GM04504 (cell line): ENCODE data around the gene DNAAF2.
"Not testable (repeated sequence)": the region's sequence is repeated elsewhere in the genome, so short reads cannot be mapped to it uniquely, and the experiment has no call there.

ENCODE experiments used
- DNase-seq: peaks from one replicate; pipeline ENCODE4 v3.0.0-alpha.2; 2012; ENCODE audit warnings: low read depth

The DNAAF2 gene

GRCh38 chr14:49621114-49621881, 13.7 kb downstream of the DNAAF2 start:
- DNase-seq: no peak

- peak; percentile 98 for DNase-seq
Observed at GRCh38 chr14:49620182-49621113, 14.6 kb downstream of the DNAAF2 start, which contains the start of the genes MGAT2 and RPL36AL. Gene MGAT2, plus strand, starts transcription at chr14:49620799. Its CDS starts 470 bp downstream, at chr14:49621269. Gene RPL36AL, minus strand, starts transcription at chr14:49620626. Its CDS starts 1,522 bp downstream, at chr14:49619104.

- DNase-seq: no peak
Observed at GRCh38 chr14:49619730-49620129, 15.3 kb downstream of the DNAAF2 start.

- DNase-seq: not testable (repeated sequence)
Observed at GRCh38 chr14:49619273-49619672, 15.8 kb downstream of the DNAAF2 start.

- DNase-seq: no peak
Observed at GRCh38 chr14:49617852-49618519, 17.1 kb downstream of the DNAAF2 start.

GRCh38 chr14:49615776-49616175, 19.3 kb downstream of the DNAAF2 start:
- no peak for DNase-seq

- DNase-seq: no peak
Observed at GRCh38 chr14:49614196-49614595, 20.8 kb downstream of the DNAAF2 start.

GRCh38 chr14:49612671-49613070, 22.4 kb downstream of the DNAAF2 start:
- no peak for DNase-seq

GRCh38 chr14:49612251-49612650, 22.8 kb downstream of the DNAAF2 start:
- no peak for DNase-seq

- DNase-seq: no peak
Observed at GRCh38 chr14:49607583-49607982, 27.5 kb downstream of the DNAAF2 start.

- peak; percentile 66 for DNase-seq
Observed at GRCh38 chr14:49598485-49599300, 36.4 kb downstream of the DNAAF2 start, which contains the start of gene LRR1. Gene LRR1, plus strand, starts transcription at chr14:49598940. Its CDS starts 81 bp downstream, at chr14:49599021.

GRCh38 chr14:49598189-49598484, 36.9 kb downstream of the DNAAF2 start:
- DNase-seq: no peak

GRCh38 chr14:49594347-49595091, 40.5 kb downstream of the DNAAF2 start:
- DNase-seq: no peak

GRCh38 chr14:49593016-49593415, 42.0 kb downstream of the DNAAF2 start:
- no peak for DNase-seq

- DNase-seq: no peak
Observed at GRCh38 chr14:49589387-49589786, 45.7 kb downstream of the DNAAF2 start.

- peak; percentile 57 for DNase-seq
Observed at GRCh38 chr14:49586673-49587460, 48.2 kb downstream of the DNAAF2 start.

GRCh38 chr14:49585803-49586672, 49.0 kb downstream of the DNAAF2 start, which contains the start of gene RPS29:
Gene RPS29, minus strand, starts transcription at chr14:49586380. Its CDS starts 34 bp downstream, at chr14:49586346.
- DNase-seq: peak; percentile 99

GRCh38 chr14:49584981-49585640, 49.9 kb downstream of the DNAAF2 start:
- DNase-seq: not testable (repeated sequence)
